Astrocyte (in vitro differentiated cells and primary cell): Measurements from ENCODE around the gene CYP4F2.

Experiments used
- EZH2 ChIP-seq: IDR thresholded peaks from 2 replicates; pipeline ENCODE4 v1.6.1; 2012; ENCODE audit warnings: mild to moderate bottlenecking, low read length, inconsistent platforms; ENCODE audit not compliant: insufficient read depth
- TF ChIP-seq, protein P1 (sequence below): IDR thresholded peaks from 2 replicates; pipeline ENCODE4 v1.5.1; 2011; ENCODE audit warnings: low read depth, mild to moderate bottlenecking, inconsistent platforms, low read length, moderate library complexity; ENCODE audit not compliant: insufficient read depth

DNA sequence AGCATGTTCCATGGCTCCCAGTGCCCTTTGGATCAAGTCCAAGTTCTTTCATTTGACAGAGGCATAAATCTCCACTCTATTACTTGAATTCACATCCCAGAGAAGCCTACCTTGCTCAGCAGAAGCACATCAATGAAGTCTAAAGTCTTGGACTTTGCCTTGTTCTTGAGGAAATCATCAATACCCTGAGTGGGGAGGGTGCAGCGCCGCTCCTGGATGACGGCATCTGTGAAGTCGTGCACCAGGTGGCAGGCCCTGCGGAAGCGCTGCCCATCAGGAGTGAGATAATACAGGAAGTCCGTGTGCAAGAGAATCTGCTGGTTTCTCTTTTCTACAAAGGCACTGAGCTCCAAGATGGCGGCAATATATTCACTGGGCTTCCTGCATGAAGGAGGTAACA is 25.8 kb upstream of the CYP4F2 start:
- TF ChIP-seq, protein P1, sequence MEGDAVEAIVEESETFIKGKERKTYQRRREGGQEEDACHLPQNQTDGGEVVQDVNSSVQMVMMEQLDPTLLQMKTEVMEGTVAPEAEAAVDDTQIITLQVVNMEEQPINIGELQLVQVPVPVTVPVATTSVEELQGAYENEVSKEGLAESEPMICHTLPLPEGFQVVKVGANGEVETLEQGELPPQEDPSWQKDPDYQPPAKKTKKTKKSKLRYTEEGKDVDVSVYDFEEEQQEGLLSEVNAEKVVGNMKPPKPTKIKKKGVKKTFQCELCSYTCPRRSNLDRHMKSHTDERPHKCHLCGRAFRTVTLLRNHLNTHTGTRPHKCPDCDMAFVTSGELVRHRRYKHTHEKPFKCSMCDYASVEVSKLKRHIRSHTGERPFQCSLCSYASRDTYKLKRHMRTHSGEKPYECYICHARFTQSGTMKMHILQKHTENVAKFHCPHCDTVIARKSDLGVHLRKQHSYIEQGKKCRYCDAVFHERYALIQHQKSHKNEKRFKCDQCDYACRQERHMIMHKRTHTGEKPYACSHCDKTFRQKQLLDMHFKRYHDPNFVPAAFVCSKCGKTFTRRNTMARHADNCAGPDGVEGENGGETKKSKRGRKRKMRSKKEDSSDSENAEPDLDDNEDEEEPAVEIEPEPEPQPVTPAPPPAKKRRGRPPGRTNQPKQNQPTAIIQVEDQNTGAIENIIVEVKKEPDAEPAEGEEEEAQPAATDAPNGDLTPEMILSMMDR: no peak
- no peak for TF ChIP-seq EZH2
